Measurements from ENCODE around the gene ING5.
"Not testable (repeated sequence)": the region's sequence is repeated elsewhere in the genome, so short reads cannot be mapped to it uniquely, and the experiment has no call there.

Gene ING5

GRCh38 chr2:241701399-241702154 is at the start of gene ING5:
Gene ING5, plus strand, starts transcription at chr2:241702039. Its CDS starts 27 bp downstream, at chr2:241702066.
- peak; percentile 93 for DNase-seq

GRCh38 chr2:241652142-241652541 is 49.7 kb upstream of the ING5 start:
- no peak for DNase-seq

- no peak for DNase-seq
Measured at GRCh38 chr2:241652722-241653121, 49.1 kb upstream of the ING5 start.

GRCh38 chr2:241653210-241653750 is 48.6 kb upstream of the ING5 start:
- DNase-seq: no peak

GRCh38 chr2:241654551-241654950 is 47.3 kb upstream of the ING5 start:
- no peak for DNase-seq

GRCh38 chr2:241655516-241656189 is 46.2 kb upstream of the ING5 start:
- no peak for DNase-seq

GRCh38 chr2:241656190-241656741 is 45.6 kb upstream of the ING5 start:
- DNase-seq: no peak

- DNase-seq: no peak
Measured at GRCh38 chr2:241657786-241658254, 44.0 kb upstream of the ING5 start.

- no peak for DNase-seq
Measured at GRCh38 chr2:241658296-241658695, 43.5 kb upstream of the ING5 start.

GRCh38 chr2:241659150-241659739 is 42.6 kb upstream of the ING5 start:
- peak; percentile 77 for DNase-seq

- DNase-seq: no peak
Measured at GRCh38 chr2:241660593-241661213, 41.1 kb upstream of the ING5 start.

GRCh38 chr2:241662731-241663130 is 39.1 kb upstream of the ING5 start:
- DNase-seq: not testable (repeated sequence)

- peak; percentile 47 for DNase-seq
Measured at GRCh38 chr2:241665731-241666440, 36.0 kb upstream of the ING5 start.

GRCh38 chr2:241666627-241667400 is 35.0 kb upstream of the ING5 start:
- peak; percentile 87 for DNase-seq

- no peak for DNase-seq
Measured at GRCh38 chr2:241668354-241668753, 33.5 kb upstream of the ING5 start.

GRCh38 chr2:241668839-241669238 is 33.0 kb upstream of the ING5 start:
- no peak for DNase-seq

GRCh38 chr2:241670333-241671110 is 31.3 kb upstream of the ING5 start:
- no peak for DNase-seq

- DNase-seq: no peak
Measured at GRCh38 chr2:241671457-241672240, 30.2 kb upstream of the ING5 start.

All from retina (tissue), 1 donor.